Muscle of leg (tissue), 11 donors: ENCODE data around the gene USP44. TPM values are rescaled to one million over a fixed set of nuclear protein-coding genes. Genes with fewer than 3 reads are reported as not detected.
A peak's percentile ranks its signal among the peaks of the same experiment; 100 is the strongest.
"Not testable (repeated sequence)": the region's sequence is repeated elsewhere in the genome, so short reads cannot be mapped to it uniquely, and the experiment has no call there.

Experiments
- DNase-seq: peaks from one replicate; pipeline ENCODE4 v3.0.0; 2013
- H3K27ac ChIP-seq: one replicate; pipeline ENCODE4 v1.5.1; 2013; ENCODE audit warnings: mild to moderate bottlenecking, low read length, control low read depth
- H3K27me3 ChIP-seq: one replicate; pipeline ENCODE4 v1.6.1; 2013; ENCODE audit warnings: low read length; ENCODE audit not compliant: control insufficient read depth, insufficient read depth
- H3K36me3 ChIP-seq: one replicate; pipeline ENCODE4 v1.6.1; 2013; ENCODE audit warnings: low read length; ENCODE audit not compliant: control insufficient read depth, insufficient read depth
- H3K4me1 ChIP-seq: one replicate; pipeline ENCODE4 v1.6.1; 2013; ENCODE audit warnings: low read length; ENCODE audit not compliant: control insufficient read depth, insufficient read depth
- H3K4me3 ChIP-seq: one replicate; pipeline ENCODE4 v1.5.1; 2013; ENCODE audit warnings: low read length, control low read depth
- H3K9me3 ChIP-seq: replicated peaks from 2 replicates; pipeline ENCODE4 v1.6.1; 2013; ENCODE audit warnings: low read depth, low read length; ENCODE audit not compliant: control insufficient read depth
- WGBS: methylation state at CpG from one replicate; pipeline ENCODE4 v1.1.5; 2013; ENCODE audit warnings: missing lambda C conversion rate; ENCODE audit not compliant: insufficient coverage; 5-methylcytosine and 5-hydroxymethylcytosine counted together
- polyA plus RNA-seq, 8 donors: library from polyadenylated mRNA; unstranded; fragments of 120-200 nt; gene quantifications; one replicate each; pipeline versions ENCODE4 v1.2.1 to v1.2.3, GENCODE V29; 2013; ENCODE audit warnings: inconsistent platforms in 1 of 8, low replicate concordance in 1 of 8; ENCODE audit not compliant: insufficient read length in 8 of 8, insufficient read depth in 1 of 8
- total RNA-seq: library from RNA; stranded (reverse); fragments of 120-200 nt; gene quantifications from one replicate; pipeline ENCODE4 v1.2.4, GENCODE V29; 2013

Gene USP44
- total and polyA plus RNA-seq, 9 donors = 0.60 to 3.4 (median 1.2) TPM

GRCh38 chr12:95574799-95575452 is 23.6 kb upstream of the USP44 start:
- peak; percentile 54 for DNase-seq
- no peaks in the 10 kb centered on the region for H3K4me1 ChIP-seq
- no peak overlapping the region for H3K27ac ChIP-seq
- H3K27me3 ChIP-seq = peaks cover 3% of the 10 kb centered on the region
- H3K9me3 ChIP-seq = no peaks in the 10 kb centered on the region
- no peaks in the 10 kb centered on the region for H3K36me3 ChIP-seq
- no peak overlapping the region for H3K4me3 ChIP-seq

GRCh38 chr12:95573951-95574576 is 22.8 kb upstream of the USP44 start:
- 64% methylated on average over 4 of the region's 10 CpGs for WGBS
- H3K4me3 ChIP-seq = no peak overlapping the region
- H3K27me3 ChIP-seq = peaks cover 3% of the 10 kb centered on the region
- no peak for DNase-seq
- H3K9me3 ChIP-seq = no peaks in the 10 kb centered on the region
- no peak overlapping the region for H3K27ac ChIP-seq
- no peaks in the 10 kb centered on the region for H3K36me3 ChIP-seq
- no peaks in the 10 kb centered on the region for H3K4me1 ChIP-seq

GRCh38 chr12:95571369-95571768 is 20.1 kb upstream of the USP44 start:
- Histone ChIP-seq H3K4me1 (no peaks in the 10 kb centered on the region), H3K9me3 (no peaks in the 10 kb centered on the region), H3K27ac (no peak overlapping the region), H3K4me3 (no peak overlapping the region), H3K27me3 (peaks cover 3% of the 10 kb centered on the region), H3K36me3 (no peaks in the 10 kb centered on the region)
- WGBS = no CpG with 5 or more reads among the region's 2 CpGs
- DNase-seq = no peak

- H3K27ac ChIP-seq, H3K4me1 ChIP-seq, H3K36me3 ChIP-seq, H3K9me3 ChIP-seq, H3K27me3 ChIP-seq, H3K4me3 ChIP-seq, DNase-seq: not testable (repeated sequence)
- WGBS = 91% methylated on average over 4 of the region's 10 CpGs
These were observed 16.8 kb upstream of the USP44 start for GRCh38 chr12:95568045-95568444.

- Histone ChIP-seq H3K27ac (no peak overlapping the region), H3K4me1 (no peaks in the 10 kb centered on the region), H3K4me3 (no peak overlapping the region), H3K27me3 (no peaks in the 10 kb centered on the region), H3K9me3 (no peaks in the 10 kb centered on the region), H3K36me3 (no peaks in the 10 kb centered on the region)
- DNase-seq = no peak
- no CpG with 5 or more reads among the region's 1 CpG for WGBS
These were observed 6.3 kb upstream of the USP44 start for GRCh38 chr12:95557625-95558024.

GRCh38 chr12:95554532-95555071 is 3.3 kb upstream of the USP44 start:
- Histone ChIP-seq H3K4me1 (no peaks in the 10 kb centered on the region), H3K27ac (no peak overlapping the region), H3K4me3 (no peak overlapping the region), H3K9me3 (no peaks in the 10 kb centered on the region), H3K36me3 (no peaks in the 10 kb centered on the region), H3K27me3 (peaks cover 12% of the 10 kb centered on the region)
- DNase-seq = no peak
- WGBS = no CpG with 5 or more reads among the region's 4 CpGs

GRCh38 chr12:95553197-95553943 is 2.1 kb upstream of the USP44 start:
- no CpG with 5 or more reads among the region's 5 CpGs for WGBS
- no peak for DNase-seq

GRCh38 chr12:95551913-95552516 is 739 bp upstream of the USP44 start:
- peaks cover 28% of the 10 kb centered on the region for H3K27me3 ChIP-seq
- no peak for DNase-seq
- WGBS = 64% methylated on average over 2 of the region's 7 CpGs
- H3K9me3 ChIP-seq = peaks cover 7% of the 10 kb centered on the region
- no peak overlapping the region for H3K4me3 ChIP-seq
- no peak overlapping the region for H3K27ac ChIP-seq
- H3K36me3 ChIP-seq = no peaks in the 10 kb centered on the region
- H3K4me1 ChIP-seq = peaks cover 3% of the 10 kb centered on the region

More at GRCh38 chr12:95553197-95553943, 2.1 kb upstream of the USP44 start:
- Histone ChIP-seq H3K27me3 (peaks cover 19% of the 10 kb centered on the region), H3K9me3 (peaks cover 7% of the 10 kb centered on the region), H3K36me3 (no peaks in the 10 kb centered on the region), H3K4me3 (no peak overlapping the region), H3K27ac (no peak overlapping the region), H3K4me1 (no peaks in the 10 kb centered on the region)

GRCh38 chr12:95549392-95550084 is 1.7 kb downstream of the USP44 start:
- WGBS = 72% methylated on average over 9 of the region's 12 CpGs

More at GRCh38 chr12:95549392-95550084, 1.7 kb downstream of the USP44 start:
- peaks cover 31% of the 10 kb centered on the region for H3K27me3 ChIP-seq
- no peaks in the 10 kb centered on the region for H3K36me3 ChIP-seq
- peak overlapping the region; percentile 44 for H3K4me3 ChIP-seq
- H3K4me1 ChIP-seq = peaks cover 3% of the 10 kb centered on the region
- DNase-seq = no peak
- H3K9me3 ChIP-seq = peaks cover 7% of the 10 kb centered on the region
- no peak overlapping the region for H3K27ac ChIP-seq
